Sigmoid colon (tissue), 7 donors: Measurements from ENCODE around the gene TRAF3IP3. TPM values are rescaled to one million over a fixed set of nuclear protein-coding genes. Genes with fewer than 3 reads are reported as not detected.

ENCODE experiments used
- DNase-seq: peaks from one replicate; pipeline ENCODE4 v3.0.0-alpha.2; 2019
- H3K27ac ChIP-seq, 4 donors: fragments of 200-600 bp; sonication (generic); one replicate each; pipeline ENCODE4 v1.5.1; 2016 to 2019; ENCODE audit warnings: mild to moderate bottlenecking in 1 of 4
- H3K27me3 ChIP-seq, 3 donors: fragments of 200-600 bp; sonication (generic); one replicate each; pipeline ENCODE4 v1.5.1; 2019; ENCODE audit warnings: mild to moderate bottlenecking in 1 of 3
- H3K36me3 ChIP-seq, 4 donors: fragments of 200-600 bp; sonication (generic); one replicate each; pipeline ENCODE4 v1.5.1; 2016 to 2019
- H3K4me1 ChIP-seq, 4 donors: fragments of 200-600 bp; sonication (generic); one replicate each; pipeline ENCODE4 v1.5.1; 2017 to 2019
- H3K4me3 ChIP-seq, 4 donors: fragments of 200-600 bp; sonication (generic); one replicate each; pipeline ENCODE4 v1.5.1; 2017 to 2019; ENCODE audit warnings: mild to moderate bottlenecking in 2 of 4, moderate library complexity in 1 of 4
- H3K9me3 ChIP-seq, 4 donors: fragments of 200-600 bp in 3 of 4; sonication (generic) in 3 of 4; one replicate each; pipeline versions ENCODE4 v1.5.1 to v1.6.1; 2013 to 2019
- EP300 ChIP-seq, 4 donors: sonication (generic); formaldehyde crosslinking; IDR thresholded peaks; one replicate each; pipeline ENCODE4 v1.6.1; 2017; ENCODE audit warnings: antibody characterized with exemption in 4 of 4
- POLR2A ChIP-seq, 2 donors: fragments of 450-650 bp; IDR thresholded peaks; one replicate each; pipeline ENCODE4 v1.6.1; 2016; ENCODE audit warnings: antibody characterized with exemption in 2 of 2, mild to moderate bottlenecking in 2 of 2, moderate library complexity in 2 of 2
- POLR2AphosphoS5 ChIP-seq, 4 donors: sonication (generic); formaldehyde crosslinking; IDR thresholded peaks; one replicate each; pipeline ENCODE4 v1.6.1; 2017; ENCODE audit warnings: antibody characterized with exemption in 4 of 4
- WGBS, 2 donors: extraction: QIAGEN DNeasy Blood & Tissue Kit; methylation state at CpG; one replicate each; pipeline ENCODE4 v1.1.7; 2013; 5-methylcytosine and 5-hydroxymethylcytosine counted together
- intact Hi-C: fragments of 100-400 bp; cut with DNase I; formaldehyde crosslinking; loops from one replicate; pipeline ENCODE4 v1.15.1; 2023
- polyA plus RNA-seq, 3 donors: library from polyadenylated mRNA; stranded (reverse); fragments of 200-250 nt; gene quantifications; one replicate each; pipeline ENCODE4 v1.2.3, GENCODE V29; 2013
- total RNA-seq, 4 donors: library from RNA; depleted of rRNA; stranded (reverse); fragments of >200 nt; gene quantifications; one replicate each; pipeline ENCODE4 v1.1.0, GENCODE V29; 2016
- TF ChIP-seq, protein P1 (sequence below), 4 experiments: fragments of 450-650 bp in 3 of 4; fragments of 200-600 bp in 1 of 4; IDR thresholded peaks; one replicate each; pipeline ENCODE4 v1.5.1; 2016 to 2019; ENCODE audit warnings: antibody characterized with exemption in 4 of 4, mild to moderate bottlenecking in 3 of 4, moderate library complexity in 2 of 4
- donor health status: healthy with polysubstance abuse.
- donor health status: Bipolar disorder and iron deficiency.
- donor health status: healthy.

Gene TRAF3IP3
- total and polyA plus RNA-seq, 7 donors: 1.1 to 43.7 (median 1.7) TPM

DNA sequence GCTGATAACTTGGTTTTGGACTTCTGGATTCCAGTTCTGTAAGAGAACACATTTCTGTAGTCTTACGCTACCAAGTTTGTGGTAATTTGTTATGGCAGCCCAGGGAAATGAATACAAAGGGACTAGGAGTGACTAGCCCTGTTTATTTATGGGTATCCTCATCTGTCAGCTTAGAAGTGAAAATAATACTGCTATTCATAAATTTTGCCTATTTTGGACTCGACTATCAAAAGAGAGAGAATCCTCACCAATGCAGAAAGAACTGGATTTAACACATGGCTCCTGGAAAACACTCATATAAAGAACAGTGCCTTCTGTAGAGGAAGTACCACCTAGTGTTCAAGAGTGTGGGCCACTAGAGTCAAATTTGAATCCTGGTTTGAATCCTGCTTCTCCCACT, 28.6 kb upstream of the TRAF3IP3 start:
- H3K27ac ChIP-seq: no peak overlapping the region
- no peak for TF ChIP-seq EP300 (IDR thresholded peaks at IDR 0.05)
- no peak for TF ChIP-seq POLR2A (IDR thresholded peaks at IDR 0.05)
- TF ChIP-seq, protein P1, sequence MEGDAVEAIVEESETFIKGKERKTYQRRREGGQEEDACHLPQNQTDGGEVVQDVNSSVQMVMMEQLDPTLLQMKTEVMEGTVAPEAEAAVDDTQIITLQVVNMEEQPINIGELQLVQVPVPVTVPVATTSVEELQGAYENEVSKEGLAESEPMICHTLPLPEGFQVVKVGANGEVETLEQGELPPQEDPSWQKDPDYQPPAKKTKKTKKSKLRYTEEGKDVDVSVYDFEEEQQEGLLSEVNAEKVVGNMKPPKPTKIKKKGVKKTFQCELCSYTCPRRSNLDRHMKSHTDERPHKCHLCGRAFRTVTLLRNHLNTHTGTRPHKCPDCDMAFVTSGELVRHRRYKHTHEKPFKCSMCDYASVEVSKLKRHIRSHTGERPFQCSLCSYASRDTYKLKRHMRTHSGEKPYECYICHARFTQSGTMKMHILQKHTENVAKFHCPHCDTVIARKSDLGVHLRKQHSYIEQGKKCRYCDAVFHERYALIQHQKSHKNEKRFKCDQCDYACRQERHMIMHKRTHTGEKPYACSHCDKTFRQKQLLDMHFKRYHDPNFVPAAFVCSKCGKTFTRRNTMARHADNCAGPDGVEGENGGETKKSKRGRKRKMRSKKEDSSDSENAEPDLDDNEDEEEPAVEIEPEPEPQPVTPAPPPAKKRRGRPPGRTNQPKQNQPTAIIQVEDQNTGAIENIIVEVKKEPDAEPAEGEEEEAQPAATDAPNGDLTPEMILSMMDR (IDR thresholded peaks at IDR 0.05): no peak
- no peak for TF ChIP-seq POLR2AphosphoS5 (IDR thresholded peaks at IDR 0.05)
- H3K4me1 ChIP-seq: no peaks in the 10 kb centered on the region
- no peaks in the 10 kb centered on the region for H3K27me3 ChIP-seq
- WGBS, 2 donors: 86 to 89% methylated on average over 2 of the region's 2 CpGs
- intact Hi-C loops: no loop called here
- no peak for DNase-seq
- no peaks in the 10 kb centered on the region for H3K9me3 ChIP-seq
- no peaks in the 10 kb centered on the region for H3K36me3 ChIP-seq
- no peak overlapping the region for H3K4me3 ChIP-seq

DNA sequence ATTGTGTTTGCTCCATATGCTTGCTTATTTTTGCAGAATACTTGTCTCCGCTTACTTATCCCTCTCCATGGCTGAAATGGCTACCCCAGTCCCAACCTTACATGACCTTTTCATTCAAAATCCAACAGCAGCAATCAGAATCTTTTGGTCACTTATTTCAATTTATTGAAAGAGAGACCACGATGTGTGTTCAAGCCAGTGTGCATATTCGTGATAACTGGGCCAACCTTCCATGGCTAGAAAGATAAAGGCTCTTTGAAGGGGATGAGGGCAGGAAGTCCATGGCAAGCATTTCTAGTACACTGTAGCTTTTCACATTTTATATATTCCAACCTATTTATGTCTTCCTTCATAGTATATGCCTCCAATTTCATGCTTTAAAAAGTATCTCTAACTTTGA, 28.1 kb upstream of the TRAF3IP3 start:
- 85 to 89% methylated on average over 3 of the region's 3 CpGs for WGBS, 2 donors
- no peak for DNase-seq
- Histone ChIP-seq H3K4me1 (peaks cover 0 to under 1% (median 0%) of the 10 kb centered on the region in 4 donors), H3K4me3 (no peak overlapping the region), H3K27ac (no peak overlapping the region), H3K9me3 (no peaks in the 10 kb centered on the region), H3K27me3 (no peaks in the 10 kb centered on the region), H3K36me3 (no peaks in the 10 kb centered on the region)
- TF ChIP-seq POLR2A (IDR thresholded peaks at IDR 0.05) (no peak), EP300 (IDR thresholded peaks at IDR 0.05) (no peak), POLR2AphosphoS5 (IDR thresholded peaks at IDR 0.05) (no peak)
- TF ChIP-seq, protein P1 (IDR thresholded peaks at IDR 0.05): no peak
- intact Hi-C loops: no loop called here

DNA sequence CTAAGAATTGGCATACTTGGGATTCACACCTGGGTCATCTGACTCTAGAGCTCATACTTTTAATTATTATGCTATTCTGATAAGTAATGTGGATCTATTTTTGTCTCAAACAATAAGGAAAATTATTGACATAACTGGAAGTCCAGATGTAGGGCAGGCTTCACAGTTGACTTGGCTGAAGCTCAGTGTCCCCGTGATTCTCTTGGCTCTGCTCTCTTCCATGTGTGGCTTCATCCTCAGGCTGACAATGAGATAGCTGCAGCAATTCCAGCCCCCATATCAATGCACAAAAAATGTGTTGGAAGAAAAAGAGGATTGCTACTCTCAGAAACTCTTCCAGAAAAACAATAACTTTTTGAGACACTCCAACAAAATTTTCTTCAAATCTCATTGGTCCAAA, 27.4 kb upstream of the TRAF3IP3 start:
- no peak for TF ChIP-seq EP300 (IDR thresholded peaks at IDR 0.05)
- TF ChIP-seq POLR2A (IDR thresholded peaks at IDR 0.05): no peak
- TF ChIP-seq, protein P1 (IDR thresholded peaks at IDR 0.05): no peak
- no peak for TF ChIP-seq POLR2AphosphoS5 (IDR thresholded peaks at IDR 0.05)
- DNase-seq: no peak
- Histone ChIP-seq H3K27ac (no peak overlapping the region), H3K27me3 (no peaks in the 10 kb centered on the region), H3K36me3 (no peaks in the 10 kb centered on the region), H3K9me3 (no peaks in the 10 kb centered on the region), H3K4me1 (peaks cover 0 to 8% (median 0%) of the 10 kb centered on the region in 4 donors), H3K4me3 (no peak overlapping the region)
- WGBS, 2 donors: 79 to 85% methylated on average over 1 of the region's 1 CpG
- intact Hi-C loops: no loop called here

DNA sequence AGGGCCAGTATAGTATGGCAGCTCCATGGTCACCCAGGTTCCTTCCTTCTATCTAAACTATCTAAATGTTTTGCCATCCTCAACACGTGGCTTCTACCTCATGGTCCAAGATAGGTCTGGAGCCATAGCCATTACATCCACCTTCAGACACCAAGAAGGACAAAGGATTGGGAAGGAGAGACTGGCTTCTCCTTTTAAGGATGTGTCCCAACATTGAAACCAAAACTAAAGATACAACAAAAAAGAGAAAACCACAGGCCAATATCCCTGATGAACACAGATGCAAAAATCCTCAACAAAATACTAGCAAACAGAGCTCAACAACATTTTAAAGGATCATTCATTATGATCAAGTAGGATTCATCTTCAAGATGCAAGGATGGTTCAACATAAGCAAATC, 26.4 kb upstream of the TRAF3IP3 start:
- no peak for TF ChIP-seq POLR2AphosphoS5 (IDR thresholded peaks at IDR 0.05)
- TF ChIP-seq, protein P1 (IDR thresholded peaks at IDR 0.05): no peak
- no peak for TF ChIP-seq EP300 (IDR thresholded peaks at IDR 0.05)
- no peak for TF ChIP-seq POLR2A (IDR thresholded peaks at IDR 0.05)
- intact Hi-C loops: no loop called here
- Histone ChIP-seq H3K27me3 (no peaks in the 10 kb centered on the region), H3K36me3 (no peaks in the 10 kb centered on the region), H3K9me3 (no peaks in the 10 kb centered on the region), H3K27ac (no peak overlapping the region), H3K4me3 (no peak overlapping the region), H3K4me1 (peaks cover 0 to 15% (median 5%) of the 10 kb centered on the region in 4 donors)
- no peak for DNase-seq
- 63 to 73% methylated on average over 1 of the region's 1 CpG for WGBS, 2 donors

DNA sequence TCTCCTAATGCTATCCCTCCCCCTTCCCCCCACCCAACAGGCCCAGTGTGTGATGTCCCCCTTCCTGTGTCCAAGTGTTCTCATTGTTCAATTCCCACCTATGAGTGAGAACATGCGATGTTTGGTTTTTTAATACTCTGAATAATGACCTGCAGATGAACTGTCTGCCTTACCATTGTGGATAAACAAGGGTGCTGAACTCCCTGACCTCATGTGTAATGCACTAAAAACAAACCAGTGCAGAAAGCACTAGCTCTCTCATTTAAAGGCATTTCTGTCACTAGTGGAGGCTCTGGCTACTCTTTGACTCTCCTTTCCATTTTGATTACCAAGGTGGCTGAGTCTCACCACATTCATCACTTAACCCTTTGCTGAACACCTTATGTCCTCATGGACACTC, 23.1 kb upstream of the TRAF3IP3 start:
- Histone ChIP-seq H3K4me3 (no peak overlapping the region), H3K36me3 (no peaks in the 10 kb centered on the region), H3K27ac (no peak overlapping the region), H3K9me3 (no peaks in the 10 kb centered on the region), H3K27me3 (no peaks in the 10 kb centered on the region), H3K4me1 (peaks cover 0 to 16% (median 5%) of the 10 kb centered on the region in 4 donors)
- no peak for DNase-seq
- intact Hi-C loops: no loop called here
- 77 to 92% methylated on average over 1 of the region's 1 CpG for WGBS, 2 donors
- TF ChIP-seq POLR2A (IDR thresholded peaks at IDR 0.05) (no peak), EP300 (IDR thresholded peaks at IDR 0.05) (no peak), POLR2AphosphoS5 (IDR thresholded peaks at IDR 0.05) (no peak)
- TF ChIP-seq, protein P1 (IDR thresholded peaks at IDR 0.05): no peak
